K562 (cell line): Measurements from ENCODE around the gene COL15A1.

Experiments
- ATF6 ChIP-seq: sonication (generic); formaldehyde crosslinking; IDR thresholded peaks from 2 replicates; pipeline ENCODE4 v1.4.0; 2020; ENCODE audit warnings: mild to moderate bottlenecking, missing genetic modification reagents
- CTCF ChIP-seq, 3 experiments: IDR thresholded peaks in 2 of 3; conservative IDR thresholded peaks in 1 of 3; 2 replicates each; pipeline ENCODE4 v1.5.1; 2011 to 2012; ENCODE audit warnings: low read length in 3 of 3, mild to moderate bottlenecking in 3 of 3, control low read depth in 2 of 3, improper control_type of control experiment in 1 of 3, inconsistent platforms in 1 of 3, low read depth in 1 of 3, mixed read lengths in 1 of 3, moderate library complexity in 1 of 3; ENCODE audit not compliant: insufficient read depth in 2 of 3
- FOS ChIP-seq: IDR thresholded peaks from 3 replicates; pipeline ENCODE4 v1.6.1; 2011; ENCODE audit not compliant: insufficient read length; ENCODE audit errors: extremely low read depth
- MED1 ChIP-seq: sonication (generic); formaldehyde crosslinking; IDR thresholded peaks from 2 replicates; pipeline ENCODE4 v1.8.1; 2023; ENCODE audit warnings: missing genetic modification reagents, borderline replicate concordance
- ZFX ChIP-seq: sonication (generic); formaldehyde crosslinking; IDR thresholded peaks from 2 replicates; pipeline ENCODE4 v1.8.0; 2022; ENCODE audit warnings: mild to moderate bottlenecking, missing genetic modification reagents, moderate library complexity

GRCh38 chr9:99073347-99073746 is 129.6 kb downstream of the COL15A1 start:
- TF ChIP-seq MED1 (no peak), CTCF (IDR thresholded peaks at IDR 0.05 in 2 of 3, conservative IDR thresholded peaks at IDR 0.05 in 1 of 3; ENCODE audit: insufficient read depth in 2 of 3, low read depth in 1 of 3, low read length in 3 of 3) (no peak), FOS (no peak), ATF6 (no peak), ZFX (CRISPR knock-in tag) (no peak)
